OCI-LY3 (cell line): ENCODE measurements around the gene PRPS2.

Source experiments
- H2AFZ ChIP-seq: fragments of 200-600, 300-600 bp; shearing (Covaris generic); 2 replicates; pipeline ENCODE4 v1.6.0; 2014; ENCODE audit warnings: antibody characterized with exemption, low read depth, low read length
- H3K27ac ChIP-seq: fragments of 200-600, 300-600 bp; sonication (generic); 2 replicates; pipeline ENCODE4 v1.5.1; 2014; ENCODE audit warnings: mild to moderate bottlenecking, low read length, moderate library complexity, mixed read lengths
- H3K27me3 ChIP-seq: fragments of 200-600, 300-600 bp; sonication (generic); 2 replicates; pipeline ENCODE4 v1.6.1; 2014; ENCODE audit warnings: low read depth, low read length, mixed read lengths
- H3K36me3 ChIP-seq: fragments of 200-600, 300-600 bp; sonication (generic); replicated peaks from 2 replicates; pipeline ENCODE3; 2014; ENCODE audit warnings: low read depth, low read length, mixed read lengths
- H3K4me1 ChIP-seq: fragments of 300-600, 200-600 bp; sonication (generic); 2 replicates; pipeline ENCODE4 v1.6.1; 2014; ENCODE audit warnings: low read length, mixed read lengths
- H3K4me2 ChIP-seq: fragments of 200-600, 300-600 bp; sonication (generic); 2 replicates; pipeline ENCODE4 v1.6.1; 2014; ENCODE audit warnings: low read length, mixed read lengths
- H3K4me3 ChIP-seq: fragments of 300-600, 200-600 bp; sonication (generic); 2 replicates; pipeline ENCODE4 v1.5.1; 2014; ENCODE audit warnings: antibody characterized with exemption, mild to moderate bottlenecking, low read length, moderate library complexity
- H3K79me2 ChIP-seq: fragments of 300-600, 200-600 bp; shearing (Covaris generic); 2 replicates; pipeline ENCODE4 v1.6.1; 2014; ENCODE audit warnings: mild to moderate bottlenecking, low read length, mixed read lengths
- H3K9ac ChIP-seq: fragments of 300-600, 200-600 bp; shearing (Covaris generic); 2 replicates; pipeline ENCODE4 v1.6.0; 2014; ENCODE audit warnings: mild to moderate bottlenecking, low read length, moderate library complexity
- H3K9me3 ChIP-seq: fragments of 200-600, 300-600 bp; shearing (Covaris generic); 2 replicates; pipeline ENCODE4 v1.6.1; 2014; ENCODE audit warnings: low read length, mixed read lengths; ENCODE audit not compliant: insufficient read depth
- H4K20me1 ChIP-seq: fragments of 200-600, 300-600 bp; sonication (generic); 2 replicates; pipeline ENCODE4 v1.6.1; 2016; ENCODE audit warnings: low read length, mixed read lengths; ENCODE audit not compliant: insufficient read depth
- CTCF ChIP-seq: fragments of 200-600, 300-600 bp; sonication (generic); IDR thresholded peaks from 2 replicates; pipeline ENCODE4 v1.5.1; 2014; ENCODE audit warnings: antibody characterized with exemption, low read length, low read depth
- EZH2phosphoT487 ChIP-seq: fragments of 200-600 bp; shearing (Covaris generic); IDR thresholded peaks from 2 replicates; pipeline ENCODE4 v1.6.1; 2018; ENCODE audit warnings: antibody characterized with exemption, mixed run types, low read depth

The PRPS2 gene

DNA sequence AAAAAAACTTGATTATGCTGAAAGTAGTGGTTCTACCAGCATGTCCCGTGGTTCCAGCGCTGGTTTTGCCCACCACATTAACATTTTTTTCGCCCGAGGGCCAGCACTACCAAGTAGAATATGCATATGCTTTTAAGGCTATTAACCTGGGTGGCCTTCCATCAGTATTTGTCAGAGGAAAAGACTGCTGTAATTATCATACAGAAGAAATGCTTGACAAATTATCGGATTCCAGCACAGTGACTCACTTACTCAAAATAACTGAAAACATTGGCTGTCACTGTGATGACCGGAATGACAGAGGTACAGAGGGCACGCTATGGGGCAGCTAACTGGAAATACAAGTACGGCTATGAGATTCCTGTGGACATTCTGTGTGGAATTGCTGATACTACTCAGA is 34.6 kb downstream of the PRPS2 start:
- Histone ChIP-seq H3K4me3 (no peak overlapping the region), H3K4me1 (no peaks in the 10 kb centered on the region), H2AFZ (no peak overlapping the region), H4K20me1 (no peaks in the 10 kb centered on the region), H3K79me2 (no peaks in the 10 kb centered on the region), H3K9ac (no peak overlapping the region), H3K4me2 (no peak overlapping the region), H3K27me3 (no peaks in the 10 kb centered on the region), H3K36me3 (peaks cover 28% of the 10 kb centered on the region), H3K27ac (no peak overlapping the region), H3K9me3 (no peaks in the 10 kb centered on the region)
- TF ChIP-seq CTCF (no peak), EZH2phosphoT487 (no peak)

DNA sequence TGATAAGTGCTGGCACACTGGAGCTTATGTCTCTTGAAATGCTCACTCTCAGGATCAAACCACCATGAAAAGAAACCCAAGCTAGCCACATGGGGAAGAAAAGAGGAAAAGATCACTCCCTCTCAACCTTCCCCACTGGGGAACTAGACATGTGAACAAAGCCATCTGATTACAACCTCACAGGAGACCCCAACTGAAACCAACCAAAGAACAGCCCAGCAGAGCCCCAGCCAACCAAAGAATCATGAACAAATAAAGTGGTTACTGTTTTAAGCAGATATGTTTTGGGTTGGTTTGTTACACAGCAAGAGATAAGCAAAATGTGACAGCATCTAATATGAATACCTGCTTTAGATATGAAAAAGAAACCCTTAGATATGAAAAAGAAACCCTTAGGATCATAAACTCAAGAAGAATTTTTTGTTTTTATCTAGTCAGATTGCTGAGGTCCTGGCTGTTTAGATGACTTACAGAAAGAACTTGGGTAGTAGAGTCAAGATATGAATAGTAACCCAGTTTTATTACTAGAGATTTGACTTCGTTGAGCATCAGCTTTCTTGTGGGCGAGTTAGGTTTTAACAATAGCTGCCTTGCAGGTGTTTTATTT is 52.0 kb downstream of the PRPS2 start:
- Histone ChIP-seq H3K4me2 (peak overlapping the region; percentile 84), H3K4me1 (peaks cover 13% of the 10 kb centered on the region), H3K36me3 (no peaks in the 10 kb centered on the region), H3K27me3 (no peaks in the 10 kb centered on the region), H3K9me3 (no peaks in the 10 kb centered on the region), H3K27ac (no peak overlapping the region), H4K20me1 (no peaks in the 10 kb centered on the region), H3K4me3 (no peak overlapping the region), H2AFZ (no peak overlapping the region), H3K79me2 (no peaks in the 10 kb centered on the region), H3K9ac (no peak overlapping the region)
- TF ChIP-seq EZH2phosphoT487 (no peak), CTCF (no peak)

GRCh38 chrX:12843668-12844279 is 52.6 kb downstream of the PRPS2 start:
- peak overlapping the region; percentile 73; the same call in 1 of the 2 replicates for H2AFZ ChIP-seq
- H3K27me3 ChIP-seq = no peaks in the 10 kb centered on the region
- H3K9ac ChIP-seq = peak overlapping the region; percentile 21; the same call in 1 of the 2 replicates
- peaks cover 13% of the 10 kb centered on the region for H3K4me1 ChIP-seq
- peak overlapping the region; percentile 65 for H3K4me3 ChIP-seq
- H3K27ac ChIP-seq = no peak overlapping the region
- no peaks in the 10 kb centered on the region for H3K79me2 ChIP-seq
- no peaks in the 10 kb centered on the region for H4K20me1 ChIP-seq
- no peak for TF ChIP-seq EZH2phosphoT487
- no peaks in the 10 kb centered on the region for H3K9me3 ChIP-seq
- H3K36me3 ChIP-seq = no peaks in the 10 kb centered on the region
- peak overlapping the region; percentile 84 for H3K4me2 ChIP-seq

GRCh38 chrX:12844319-12844718 is 53.1 kb downstream of the PRPS2 start:
- H3K27me3 ChIP-seq = no peaks in the 10 kb centered on the region
- H4K20me1 ChIP-seq = no peaks in the 10 kb centered on the region
- H3K9ac ChIP-seq = no peak overlapping the region
- H3K4me3 ChIP-seq = peak overlapping the region; percentile 65
- H3K4me1 ChIP-seq = peaks cover 13% of the 10 kb centered on the region
- TF ChIP-seq EZH2phosphoT487 = no peak
- TF ChIP-seq CTCF = no peak
- no peaks in the 10 kb centered on the region for H3K79me2 ChIP-seq
- peak overlapping the region; percentile 84 for H3K4me2 ChIP-seq
- no peaks in the 10 kb centered on the region for H3K36me3 ChIP-seq
- no peak overlapping the region for H3K27ac ChIP-seq
- peak overlapping the region; percentile 73; the same call in 1 of the 2 replicates for H2AFZ ChIP-seq
- H3K9me3 ChIP-seq = no peaks in the 10 kb centered on the region
